GM21825 (cell line): Measurements from ENCODE around the gene ZNF273.
"Not testable (repeated sequence)": the region's sequence is repeated elsewhere in the genome, so short reads cannot be mapped to it uniquely, and the experiment has no call there.

ENCODE experiments used
- ATAC-seq: cut with Tn5 transposase; IDR thresholded peaks from one replicate; pipeline ENCODE4 v1.9.1; 2021; ENCODE audit warnings: mild to moderate bottlenecking, moderate library complexity; ENCODE audit not compliant: unreplicated experiment

Gene ZNF273

DNA sequence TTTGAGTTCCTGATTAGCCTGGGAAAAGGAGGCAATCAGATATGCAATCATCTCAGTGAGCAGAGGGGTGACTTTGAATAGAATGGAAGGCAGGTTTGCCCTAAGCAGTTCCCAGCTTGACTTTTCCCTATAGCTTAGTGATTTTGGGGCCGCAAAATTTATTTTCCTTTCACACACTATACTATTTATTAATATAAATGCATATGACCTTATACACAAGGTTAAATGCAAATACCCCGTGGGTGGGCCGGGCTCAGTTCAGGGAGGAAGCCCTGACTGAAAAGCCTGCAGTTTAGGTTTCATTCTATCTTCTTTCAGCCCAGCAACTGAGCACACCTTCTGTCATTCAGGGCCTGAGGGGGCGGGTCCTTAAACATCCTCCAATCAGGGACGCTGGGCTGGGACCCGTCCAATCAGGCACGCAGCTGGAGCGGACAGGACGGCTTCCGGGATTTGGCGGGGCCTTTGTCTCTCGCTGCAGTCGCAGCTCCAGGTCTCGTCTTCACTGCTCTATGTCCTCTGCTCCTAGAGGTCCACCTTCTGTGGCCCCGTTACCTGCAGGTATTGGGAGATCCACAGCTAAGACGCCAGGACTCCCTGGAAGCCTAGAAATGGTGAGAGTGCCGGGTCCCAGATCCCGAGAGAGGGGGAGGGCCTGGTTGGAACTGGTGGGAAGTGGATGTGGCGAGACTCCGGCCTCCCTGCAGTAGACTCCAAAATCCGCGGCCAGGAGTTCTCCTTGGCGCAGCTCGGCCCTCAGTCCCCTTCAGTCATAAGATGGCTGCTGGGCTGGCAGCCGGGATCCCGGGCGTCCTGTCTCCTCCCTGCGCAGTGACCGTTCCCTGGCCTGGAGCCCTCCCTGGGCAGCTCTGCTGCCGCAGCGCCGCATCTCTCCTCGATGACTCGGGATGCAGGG, at the start of gene ZNF273:
TSS of gene ZNF273 (plus strand) at position 468 of the 916 bp plus-strand sequence. CDS start at position 513, 45 bp downstream.
- ATAC-seq: peak; percentile 99

DNA sequence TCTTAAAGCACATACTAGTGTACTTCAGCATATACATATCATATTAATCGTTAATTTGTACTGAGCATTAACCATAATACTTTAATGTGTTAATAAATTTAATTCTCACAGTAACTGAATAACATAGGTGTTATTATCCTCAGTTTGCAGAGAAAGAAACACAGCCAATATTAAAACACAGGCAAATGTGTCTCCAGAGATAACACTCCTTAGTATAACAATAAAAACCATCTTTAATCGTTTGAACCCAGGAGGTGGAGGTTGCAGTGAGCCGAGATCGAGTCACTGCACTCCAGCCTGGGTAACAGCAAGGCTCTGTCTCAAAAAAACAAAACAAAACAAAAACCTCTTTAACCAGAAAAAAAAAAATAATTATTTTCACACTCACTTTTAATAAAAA, 49.4 kb upstream of the ZNF273 start:
- no peak for ATAC-seq

DNA sequence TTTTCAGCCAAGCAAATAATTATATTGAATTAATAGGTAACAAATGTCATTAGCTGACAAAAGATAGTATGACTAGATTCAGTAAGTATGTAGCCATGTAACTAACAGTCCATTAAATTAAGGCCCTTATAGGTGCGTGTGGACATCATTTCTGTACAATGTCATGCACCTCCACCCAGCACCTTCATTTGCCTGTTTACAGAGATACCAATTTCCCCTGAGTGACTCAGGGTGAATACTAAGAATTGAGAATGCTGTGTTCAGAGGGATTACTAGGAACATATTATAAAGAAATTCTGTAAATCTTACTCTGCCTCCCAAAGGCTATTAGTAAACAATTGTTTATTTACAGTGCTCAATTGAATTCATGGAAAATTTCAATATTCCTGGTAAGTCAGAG, 48.1 kb upstream of the ZNF273 start:
- no peak for ATAC-seq

DNA sequence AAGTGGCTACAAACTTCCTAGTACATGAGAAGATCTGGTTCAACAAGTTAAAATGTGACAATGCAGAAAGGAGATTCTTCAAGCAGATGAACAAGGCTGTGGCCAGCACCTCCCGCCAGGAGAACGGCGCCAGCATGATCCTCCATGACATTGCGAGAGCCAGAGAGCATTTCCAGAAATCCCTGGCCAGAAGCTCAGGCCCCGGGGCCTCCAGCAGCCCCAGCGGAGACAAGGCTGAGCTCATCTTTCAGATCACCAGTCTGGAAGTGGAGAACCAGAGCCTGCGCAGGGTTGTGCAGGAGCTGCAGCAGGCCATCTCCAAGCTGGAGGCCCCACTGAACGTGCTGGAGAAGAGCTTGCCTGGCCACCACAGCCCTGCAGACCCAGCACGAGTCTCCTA, 40.1 kb upstream of the ZNF273 start:
- ATAC-seq: no peak

DNA sequence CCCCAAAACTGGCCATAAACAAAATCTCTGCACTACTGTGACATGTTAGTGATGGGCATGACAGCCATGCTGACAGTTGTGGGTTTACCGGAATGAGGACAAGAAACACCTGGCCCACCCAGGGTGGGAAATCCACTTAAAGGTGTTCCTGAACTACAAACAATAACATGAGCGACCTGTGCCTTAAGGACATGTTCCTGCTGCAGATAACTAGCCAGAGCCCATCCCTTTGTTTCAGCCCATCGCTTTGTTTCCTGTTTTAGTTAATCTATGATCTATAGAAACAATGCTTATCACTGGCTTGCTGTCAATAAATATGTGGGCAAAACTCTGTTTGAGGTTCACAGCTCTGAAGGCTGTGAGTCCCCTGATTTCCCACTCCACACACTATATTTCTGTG, 39.5 kb upstream of the ZNF273 start:
- not testable (repeated sequence) for ATAC-seq

DNA sequence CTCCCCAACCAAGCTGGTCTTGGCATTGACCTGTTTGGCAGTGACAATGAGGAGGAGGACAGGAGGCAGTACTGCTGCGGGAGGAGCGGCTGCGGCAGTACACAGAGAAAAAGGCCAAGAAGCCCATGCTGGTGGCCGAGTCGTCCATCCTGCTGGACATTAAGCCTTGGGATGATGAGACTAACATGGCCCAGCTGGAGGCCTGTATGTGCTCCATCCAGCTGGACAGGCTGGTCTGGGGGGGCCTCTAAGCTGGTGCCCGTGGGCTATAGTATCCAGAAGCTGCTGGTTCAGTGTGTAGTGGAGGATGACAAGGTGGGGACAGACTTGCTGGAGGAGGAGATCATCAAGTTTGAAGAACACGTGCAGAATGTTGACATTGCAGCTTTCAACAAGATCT, 39.1 kb upstream of the ZNF273 start:
- no peak for ATAC-seq

DNA sequence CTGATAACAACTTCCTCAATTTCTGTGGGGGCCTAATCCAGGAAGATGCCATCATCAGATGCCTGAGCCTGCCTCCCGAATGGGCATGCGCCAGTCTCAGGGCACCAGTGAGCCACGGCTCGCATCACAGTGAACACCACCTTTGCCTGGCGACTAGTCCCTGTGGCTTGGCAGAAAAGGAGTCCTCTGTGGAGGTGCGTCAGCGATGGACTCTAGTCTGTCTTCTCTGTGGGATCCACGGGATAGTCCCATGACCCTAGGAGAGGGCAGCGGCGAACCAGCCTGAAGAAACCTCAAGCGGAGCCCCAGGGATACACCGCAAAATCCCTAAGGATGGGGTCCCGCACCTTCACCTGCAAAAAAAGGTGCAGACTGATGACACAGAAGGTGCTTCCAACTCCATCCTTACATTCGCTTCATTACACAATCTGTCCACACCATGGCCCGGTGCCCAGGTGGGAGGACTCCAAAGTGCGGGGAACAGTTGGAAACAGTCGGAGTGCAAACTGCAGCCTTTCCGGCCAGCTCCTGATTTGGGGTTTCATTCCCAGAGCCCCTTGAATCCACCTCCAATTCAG, 35.1 kb upstream of the ZNF273 start:
- no peak for ATAC-seq

DNA sequence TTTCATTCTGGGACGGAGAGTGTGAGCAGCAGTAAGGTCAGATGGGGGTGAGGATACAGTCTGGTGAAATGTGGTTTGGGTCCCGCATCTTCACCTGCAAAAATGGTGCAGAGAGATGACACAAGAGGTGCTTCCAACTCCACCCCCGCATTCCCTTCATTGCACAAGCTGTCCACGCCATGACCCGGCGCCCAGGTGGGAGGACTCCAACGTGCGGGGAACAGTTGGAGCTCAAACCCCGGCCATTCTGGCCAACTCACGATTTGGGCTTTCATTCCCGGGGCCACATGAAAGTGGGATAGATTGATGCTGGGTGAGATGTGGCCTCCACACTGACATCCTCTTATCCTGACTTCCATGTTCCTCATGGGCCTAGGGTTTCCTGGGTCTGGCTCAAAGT, 34.6 kb upstream of the ZNF273 start:
- no peak for ATAC-seq

DNA sequence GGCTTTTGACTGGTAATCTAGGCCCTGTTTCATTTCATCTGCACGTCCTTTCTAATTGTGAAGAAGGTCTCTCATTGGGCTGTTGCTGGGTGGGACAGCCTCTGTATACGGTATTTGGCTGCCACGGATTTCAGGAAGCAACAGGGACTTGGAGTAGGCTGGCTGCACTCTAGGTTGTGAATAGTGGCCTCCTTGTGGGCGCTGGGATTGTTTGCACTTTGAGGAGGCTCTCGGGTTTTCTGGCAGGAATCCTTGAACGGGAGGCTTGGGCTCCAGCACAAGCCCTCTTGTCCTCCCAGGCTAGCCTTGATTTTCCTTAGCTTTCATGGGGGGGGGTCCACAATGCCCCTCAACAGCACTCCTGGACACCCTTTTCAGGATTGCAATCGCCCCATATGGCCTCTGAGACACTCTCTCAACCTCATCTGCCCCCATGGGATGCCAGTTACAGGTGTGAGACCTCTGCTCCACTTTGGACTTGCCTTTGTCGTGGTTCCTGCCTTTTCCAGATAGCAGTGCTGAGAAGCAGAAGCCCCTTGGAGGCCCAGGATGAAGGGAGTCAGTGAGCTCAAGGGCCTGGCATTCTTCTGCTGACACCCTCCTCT, 33.9 kb upstream of the ZNF273 start:
- no peak for ATAC-seq

DNA sequence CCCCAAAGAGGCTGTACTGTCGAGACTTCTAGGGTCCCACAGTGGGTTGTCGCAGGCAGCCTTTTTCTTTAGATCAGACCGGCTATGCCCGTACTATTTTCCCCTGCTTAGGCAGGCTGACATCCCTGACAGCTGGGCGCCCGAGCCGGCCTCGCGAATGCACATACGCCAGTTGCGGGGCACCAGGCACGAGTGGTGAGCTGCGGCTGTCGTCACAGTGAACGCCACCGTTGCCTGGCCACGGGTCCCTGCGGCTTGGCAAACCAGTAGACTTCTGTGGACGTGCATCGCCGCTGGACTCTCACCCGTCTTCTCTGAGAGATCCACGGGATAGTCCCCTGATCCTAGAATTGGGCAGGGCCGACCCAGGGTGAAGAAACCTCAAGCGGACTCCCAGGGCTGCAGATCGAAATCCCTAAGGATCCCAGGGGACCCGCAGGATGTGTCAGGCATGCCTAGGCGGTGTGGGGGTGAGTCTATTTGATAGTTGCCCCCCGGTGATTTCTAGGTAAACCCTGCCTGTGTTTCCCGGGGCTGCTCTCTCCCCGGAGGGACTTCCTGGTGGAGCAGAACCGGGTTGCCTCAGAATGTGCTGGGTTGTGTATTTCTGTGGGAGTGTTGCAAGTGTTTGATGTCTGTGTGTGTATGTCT, 33.0 kb upstream of the ZNF273 start:
- no peak for ATAC-seq

DNA sequence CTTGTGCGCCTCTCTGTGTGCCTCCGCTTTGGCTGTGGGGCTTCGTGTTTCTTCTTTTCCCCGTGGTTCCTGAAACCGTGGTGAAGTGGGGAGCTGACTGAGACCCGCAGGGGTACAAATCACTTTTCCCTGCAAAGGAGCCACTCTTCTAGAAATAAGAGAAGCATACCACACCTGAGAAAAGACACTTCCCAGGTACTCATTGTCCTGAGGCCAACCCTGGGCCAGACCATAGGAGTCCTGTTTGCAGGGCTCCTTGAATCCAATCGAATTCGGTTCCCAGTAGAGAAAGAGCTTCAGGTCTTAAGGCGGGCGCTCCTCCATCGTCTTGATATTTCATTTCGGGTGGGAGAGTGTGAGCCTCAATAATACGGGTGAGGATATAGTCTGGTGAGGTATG, 32.4 kb upstream of the ZNF273 start:
- ATAC-seq: no peak

DNA sequence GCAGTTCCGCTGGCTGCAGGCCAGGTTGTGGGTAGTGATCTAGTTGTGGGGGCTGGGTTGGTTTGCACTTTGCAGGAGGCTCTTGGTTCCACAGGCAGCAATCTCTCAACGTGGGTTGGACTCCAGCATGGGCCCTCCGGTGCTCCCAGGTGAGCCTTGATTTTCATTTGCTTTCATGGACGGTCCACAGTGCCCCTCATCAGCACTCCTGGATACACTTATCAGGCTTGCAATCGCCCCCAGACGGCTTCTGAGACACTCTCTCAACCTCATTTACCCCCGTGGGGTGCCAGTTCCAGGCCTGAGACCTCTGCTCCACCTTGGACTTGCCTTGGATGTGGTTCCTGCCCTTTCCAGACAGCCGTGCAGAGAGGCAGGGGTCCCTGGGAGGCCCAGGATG, 31.3 kb upstream of the ZNF273 start:
- no peak for ATAC-seq

DNA sequence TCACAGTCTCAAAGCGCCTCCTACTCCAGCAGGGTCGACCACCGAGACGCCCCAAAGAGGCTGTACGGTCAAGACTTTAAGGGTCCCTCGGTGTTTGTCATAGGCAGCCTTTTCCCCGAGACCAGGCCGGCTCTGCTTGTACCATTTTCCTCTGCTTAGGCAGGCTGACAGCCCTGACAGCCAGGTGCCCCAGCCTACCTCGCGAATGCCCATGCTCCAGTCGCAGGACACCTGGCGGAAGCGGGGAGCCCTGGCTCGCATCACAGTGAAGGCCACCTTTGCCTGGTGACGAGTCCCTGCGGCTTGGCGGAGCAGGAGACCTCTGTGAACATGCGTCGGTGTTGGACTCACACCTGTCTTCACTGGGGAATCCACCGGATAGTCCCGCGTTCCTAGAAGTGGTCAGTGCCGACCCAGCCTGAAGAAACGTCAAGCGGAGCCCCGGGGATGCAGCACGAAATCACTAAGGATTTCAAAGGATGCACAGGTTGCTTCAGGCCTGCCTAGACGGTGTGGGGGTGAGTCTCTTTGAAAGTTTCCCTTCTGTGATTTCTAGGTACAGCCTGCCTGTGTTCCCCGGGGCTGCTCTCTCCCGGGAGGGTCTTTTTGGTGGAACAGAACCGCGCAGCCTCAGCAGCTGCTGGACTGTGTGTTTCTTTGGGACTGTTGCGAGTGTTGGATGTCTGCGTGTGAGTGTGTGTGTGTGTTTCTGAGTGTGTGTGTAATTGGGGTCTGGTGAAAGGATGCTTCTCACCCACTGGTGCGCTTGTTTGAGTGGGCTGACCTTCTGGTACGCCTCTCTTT, 30.5 kb upstream of the ZNF273 start:
- ATAC-seq: no peak

DNA sequence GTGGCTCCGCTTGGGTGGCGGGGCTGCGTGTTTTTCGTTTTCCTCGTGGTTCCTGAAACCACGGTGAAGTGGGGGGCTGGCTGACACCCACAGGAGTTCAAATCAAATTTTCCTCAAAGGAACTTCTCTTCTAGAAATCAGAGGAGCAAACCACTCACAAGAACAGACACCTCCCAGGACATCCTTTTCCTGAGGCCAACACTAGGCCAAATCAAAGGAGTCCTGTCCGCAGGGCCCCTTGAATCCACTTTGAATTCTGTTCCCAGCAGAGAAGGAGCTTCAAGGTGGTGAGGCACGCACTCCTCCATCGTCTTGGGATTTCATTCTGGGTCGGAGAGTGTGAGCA, 29.9 kb upstream of the ZNF273 start:
- ATAC-seq: no peak

DNA sequence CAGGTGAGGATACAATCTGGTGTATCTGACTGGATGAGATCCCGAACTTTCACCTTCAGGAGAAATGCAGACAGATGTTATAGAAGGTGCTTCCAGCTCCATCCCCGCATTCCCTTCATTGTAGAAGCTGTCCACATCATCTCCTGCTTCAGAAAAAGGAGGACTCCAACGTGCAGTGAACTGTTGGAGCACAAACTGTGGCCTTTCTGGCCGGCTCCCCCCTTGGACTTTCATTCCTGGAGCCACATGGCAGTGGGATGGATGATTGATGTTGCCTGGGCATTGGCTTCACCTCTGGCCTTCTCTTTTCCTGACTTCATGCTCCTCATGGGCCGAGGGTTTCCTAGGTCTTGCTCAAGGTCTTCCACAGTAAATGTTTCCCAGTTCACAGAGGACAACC, 29.6 kb upstream of the ZNF273 start:
- ATAC-seq: no peak

DNA sequence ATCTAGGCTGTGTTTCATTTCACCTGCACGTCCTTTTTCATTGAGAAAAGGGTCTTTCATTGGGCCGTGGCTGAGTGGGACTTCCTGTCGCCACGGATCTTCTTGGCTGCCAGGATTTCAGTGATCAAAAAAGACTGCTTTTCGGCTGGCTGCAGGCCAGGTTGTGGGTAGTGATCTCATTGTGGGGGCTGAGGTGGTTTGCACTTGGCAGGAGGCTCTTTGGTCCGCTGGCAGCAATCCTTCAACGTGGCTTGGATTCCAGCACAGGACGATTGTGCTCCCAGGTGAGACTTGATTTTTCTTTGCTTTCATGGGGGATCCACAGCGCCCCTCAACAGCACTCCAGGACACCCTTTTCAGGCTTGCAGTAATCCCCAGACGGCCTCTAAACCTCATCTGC, 29.0 kb upstream of the ZNF273 start:
- ATAC-seq: no peak

DNA sequence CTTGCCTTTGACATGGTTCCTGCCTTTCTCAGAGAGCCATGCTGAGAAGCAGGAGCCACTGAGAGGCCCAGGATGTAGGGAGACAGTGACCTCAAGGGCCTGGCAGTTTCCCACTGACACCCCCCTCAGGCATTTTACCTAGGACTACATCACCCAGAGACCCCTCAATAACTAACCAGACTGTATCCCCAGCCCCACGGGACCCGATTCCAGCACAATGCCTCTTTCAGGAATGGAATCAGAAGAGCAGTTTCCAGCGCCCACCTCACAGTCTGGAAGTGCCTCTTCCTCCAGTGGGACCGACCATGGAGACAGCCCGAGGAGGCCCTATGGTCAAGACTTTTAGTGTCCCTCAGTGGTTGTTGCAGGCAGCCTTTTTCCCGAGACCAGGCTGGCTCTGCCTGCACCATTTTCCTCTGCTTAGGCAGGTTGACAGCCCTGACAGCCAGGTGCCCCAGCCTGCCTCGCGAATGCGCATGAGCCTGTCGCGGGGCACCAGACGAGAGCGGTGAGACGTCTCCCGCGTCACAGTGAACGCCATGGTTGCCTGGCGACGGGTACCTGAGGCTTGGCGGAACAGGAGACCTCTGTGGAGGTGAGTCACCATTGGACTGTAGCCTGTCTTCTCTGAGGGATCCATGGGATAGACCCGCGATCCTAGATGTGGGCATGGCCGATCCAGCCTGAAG, 28.4 kb upstream of the ZNF273 start:
- no peak for ATAC-seq

DNA sequence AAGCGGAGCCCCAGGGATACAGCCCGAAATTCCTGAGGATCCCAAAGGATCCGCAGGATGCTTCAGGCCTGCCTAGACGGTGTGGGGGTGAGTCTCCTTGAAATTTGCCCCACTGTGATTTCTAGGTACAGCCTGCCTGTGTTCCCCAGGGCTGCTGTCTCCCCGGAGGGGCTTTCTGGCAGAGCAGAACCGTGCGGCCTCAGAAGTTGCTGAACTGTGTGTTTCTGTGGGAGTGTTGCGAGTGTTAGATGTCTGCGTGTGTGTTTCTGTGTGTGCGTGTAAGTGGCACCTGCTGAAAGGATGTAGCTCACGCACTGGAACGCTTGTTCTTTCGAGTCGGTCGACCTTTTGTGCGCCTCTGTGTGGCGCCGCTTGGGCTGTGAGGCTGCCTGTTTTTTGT, 27.8 kb upstream of the ZNF273 start:
- no peak for ATAC-seq

DNA sequence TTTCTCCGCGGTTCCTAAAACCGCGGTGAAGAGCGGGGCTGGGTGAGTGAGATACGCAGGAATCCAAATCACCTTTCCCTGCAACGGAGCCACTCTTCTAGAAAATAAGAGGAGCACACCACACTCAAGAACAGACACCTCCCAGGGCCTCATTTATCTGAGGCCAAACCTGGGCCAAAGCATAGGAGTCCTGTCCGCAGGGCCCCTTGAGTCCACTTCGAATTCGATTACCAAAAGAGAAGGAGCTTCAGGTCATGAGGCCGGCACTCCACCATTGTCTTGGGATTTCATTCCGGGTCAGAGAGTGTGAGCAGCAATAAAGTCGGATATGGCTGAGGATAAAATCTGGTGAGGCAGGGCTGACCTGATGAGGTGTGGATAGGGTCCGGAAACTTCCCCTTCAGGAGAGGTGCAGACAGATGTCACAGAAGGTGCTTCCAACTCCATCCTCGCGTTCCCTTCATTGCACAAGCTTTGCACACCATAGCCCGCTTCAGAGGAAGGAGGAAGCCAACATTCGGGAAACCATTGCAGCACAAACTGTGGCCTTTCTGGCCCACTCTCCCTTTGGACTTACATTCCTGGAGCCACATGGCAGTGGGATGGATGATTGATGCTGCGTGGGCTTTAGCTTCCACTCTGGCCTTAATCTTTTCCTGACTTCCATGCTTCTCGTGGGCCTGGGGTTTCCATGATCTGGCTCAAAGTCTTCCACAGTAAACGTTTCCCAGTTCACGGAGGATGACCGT, 27.2 kb upstream of the ZNF273 start:
- ATAC-seq: no peak
